Type B pancreatic cell (in vitro differentiated cells): Measurements from ENCODE around the gene ZMIZ1. TPM values are rescaled to one million over a fixed set of nuclear protein-coding genes. Genes with fewer than 3 reads are reported as not detected.

Source experiments
- DNase-seq: peaks from one replicate; pipeline ENCODE4 v3.0.0; 2021; ENCODE audit warnings: mixed read lengths; ENCODE audit not compliant: unreplicated experiment; ENCODE audit errors: extremely low spot score
- H3K27ac Mint-ChIP-seq: 2 replicates; pipeline ENCODE4 v1.8.0; 2021; ENCODE audit warnings: mild to moderate bottlenecking, mixed read lengths
- H3K27me3 Mint-ChIP-seq: 2 replicates; pipeline ENCODE4 v1.8.0; 2021; ENCODE audit warnings: mixed read lengths
- H3K36me3 Mint-ChIP-seq: 2 replicates; pipeline ENCODE4 v1.8.0; 2021; ENCODE audit warnings: mixed read lengths
- H3K4me1 Mint-ChIP-seq: one replicate; pipeline ENCODE4 v1.8.0; 2021; ENCODE audit warnings: mixed read lengths; ENCODE audit not compliant: unreplicated experiment
- H3K4me3 Mint-ChIP-seq: 2 replicates; pipeline ENCODE4 v1.8.0; 2021; ENCODE audit warnings: mild to moderate bottlenecking, mixed read lengths
- H3K9me3 Mint-ChIP-seq: 2 replicates; pipeline ENCODE4 v1.8.0; 2021; ENCODE audit warnings: mixed read lengths
- total RNA-seq: library from RNA; stranded (reverse); gene quantifications from 2 replicates; pipeline ENCODE4 v1.2.1, GENCODE V29; 2021; ENCODE audit warnings: low replicate concordance
- TF ChIP-seq, protein P1 (sequence below): fragments of 200-600 bp; sonication (generic); conservative IDR thresholded peaks from 2 replicates; pipeline ENCODE4 v1.5.0; 2021; ENCODE audit warnings: antibody characterized with exemption, mild to moderate bottlenecking

The ZMIZ1 gene
- total RNA-seq, 1 donor from 2014 or later: 102 TPM

- Mint-ChIP-seq H3K4me3 (no peak overlapping the region), H3K27ac (no peak overlapping the region), H3K36me3 (peaks cover 10% of the 10 kb centered on the region), H3K9me3 (no peaks in the 10 kb centered on the region), H3K4me1 (peaks cover 34% of the 10 kb centered on the region), H3K27me3 (no peaks in the 10 kb centered on the region)
- no peak for DNase-seq
- TF ChIP-seq, protein P1, sequence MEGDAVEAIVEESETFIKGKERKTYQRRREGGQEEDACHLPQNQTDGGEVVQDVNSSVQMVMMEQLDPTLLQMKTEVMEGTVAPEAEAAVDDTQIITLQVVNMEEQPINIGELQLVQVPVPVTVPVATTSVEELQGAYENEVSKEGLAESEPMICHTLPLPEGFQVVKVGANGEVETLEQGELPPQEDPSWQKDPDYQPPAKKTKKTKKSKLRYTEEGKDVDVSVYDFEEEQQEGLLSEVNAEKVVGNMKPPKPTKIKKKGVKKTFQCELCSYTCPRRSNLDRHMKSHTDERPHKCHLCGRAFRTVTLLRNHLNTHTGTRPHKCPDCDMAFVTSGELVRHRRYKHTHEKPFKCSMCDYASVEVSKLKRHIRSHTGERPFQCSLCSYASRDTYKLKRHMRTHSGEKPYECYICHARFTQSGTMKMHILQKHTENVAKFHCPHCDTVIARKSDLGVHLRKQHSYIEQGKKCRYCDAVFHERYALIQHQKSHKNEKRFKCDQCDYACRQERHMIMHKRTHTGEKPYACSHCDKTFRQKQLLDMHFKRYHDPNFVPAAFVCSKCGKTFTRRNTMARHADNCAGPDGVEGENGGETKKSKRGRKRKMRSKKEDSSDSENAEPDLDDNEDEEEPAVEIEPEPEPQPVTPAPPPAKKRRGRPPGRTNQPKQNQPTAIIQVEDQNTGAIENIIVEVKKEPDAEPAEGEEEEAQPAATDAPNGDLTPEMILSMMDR: no peak
Observed at GRCh38 chr10:79165070-79165778, 96.5 kb downstream of the ZMIZ1 start.

DNA sequence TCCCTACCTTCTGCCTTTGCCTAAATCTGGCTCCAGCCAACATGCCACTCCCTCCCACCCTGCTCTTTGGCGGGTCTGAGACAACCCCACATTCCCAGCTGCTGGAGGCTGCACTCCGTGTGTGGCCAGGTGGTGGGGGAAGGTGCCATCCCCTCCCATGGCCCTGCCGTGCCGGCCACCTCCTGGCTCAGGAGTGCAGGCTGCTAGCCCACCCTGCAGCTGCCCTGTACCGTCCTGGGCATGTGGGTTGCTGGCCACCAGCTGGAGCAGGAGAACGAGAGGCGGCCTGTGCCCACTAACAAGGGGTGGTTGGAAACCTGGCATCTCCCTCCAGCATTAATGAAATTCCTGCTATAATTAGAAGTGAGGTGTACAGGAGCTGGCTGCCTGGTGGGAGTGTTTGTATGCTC, 97.6 kb downstream of the ZMIZ1 start:
- no peak for DNase-seq
- Mint-ChIP-seq H3K36me3 (peaks cover 10% of the 10 kb centered on the region), H3K4me1 (peaks cover 31% of the 10 kb centered on the region), H3K27me3 (no peaks in the 10 kb centered on the region), H3K4me3 (no peak overlapping the region), H3K27ac (no peak overlapping the region), H3K9me3 (no peaks in the 10 kb centered on the region)
- TF ChIP-seq, protein P1: no peak

- TF ChIP-seq, protein P1: no peak
- no peak overlapping the region for H3K27ac Mint-ChIP-seq
- no peak for DNase-seq
- H3K36me3 Mint-ChIP-seq: peaks cover 10% of the 10 kb centered on the region
- no peaks in the 10 kb centered on the region for H3K27me3 Mint-ChIP-seq
- H3K9me3 Mint-ChIP-seq: no peaks in the 10 kb centered on the region
- H3K4me1 Mint-ChIP-seq: peaks cover 26% of the 10 kb centered on the region
- no peak overlapping the region for H3K4me3 Mint-ChIP-seq
Observed at GRCh38 chr10:79166741-79167140, 98.0 kb downstream of the ZMIZ1 start.

DNA sequence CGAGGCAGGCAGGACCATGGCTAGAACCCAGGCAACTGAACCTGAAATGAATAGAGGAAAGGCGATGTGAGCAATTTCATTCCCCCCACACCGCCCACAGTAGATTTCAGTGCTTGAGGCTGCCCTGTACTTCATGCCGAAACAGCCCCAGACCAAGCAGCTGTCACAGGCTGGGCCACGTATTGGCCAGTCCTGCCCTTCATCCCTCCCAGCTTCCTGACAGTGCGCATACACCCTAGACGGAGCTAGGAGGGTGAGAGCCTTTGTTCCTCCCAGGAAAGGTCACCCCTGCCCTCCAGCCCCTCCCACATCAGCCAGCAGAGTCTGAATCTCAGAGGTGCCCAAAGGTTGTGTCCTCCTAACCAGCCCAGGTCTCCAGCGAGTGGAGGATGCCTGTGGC, 98.8 kb downstream of the ZMIZ1 start:
- no peak for DNase-seq
- Mint-ChIP-seq H3K4me1 (peaks cover 26% of the 10 kb centered on the region), H3K27ac (no peak overlapping the region), H3K9me3 (no peaks in the 10 kb centered on the region), H3K27me3 (no peaks in the 10 kb centered on the region), H3K4me3 (no peak overlapping the region), H3K36me3 (peaks cover 10% of the 10 kb centered on the region)
- TF ChIP-seq, protein P1: no peak

- no peak for DNase-seq
- Mint-ChIP-seq H3K27ac (peak overlapping the region; percentile 32), H3K4me1 (peaks cover 24% of the 10 kb centered on the region), H3K4me3 (no peak overlapping the region), H3K9me3 (no peaks in the 10 kb centered on the region), H3K27me3 (no peaks in the 10 kb centered on the region), H3K36me3 (peaks cover 10% of the 10 kb centered on the region)
- TF ChIP-seq, protein P1: no peak
Observed at GRCh38 chr10:79168210-79168609, 99.4 kb downstream of the ZMIZ1 start.
